GM18519 (cell line): Measurements from ENCODE around the gene GORAB.

Experiments used
- ATAC-seq: cut with Tn5 transposase; IDR thresholded peaks from one replicate; pipeline ENCODE4 v1.9.1; 2021; ENCODE audit warnings: mild to moderate bottlenecking, moderate library complexity; ENCODE audit not compliant: unreplicated experiment, low FRiP score

Gene GORAB

GRCh38 chr1:170587253-170587593 is 55.3 kb downstream of the GORAB start:
- no peak for ATAC-seq

- ATAC-seq: no peak
Measured at GRCh38 chr1:170590921-170591705, 59.1 kb downstream of the GORAB start.

GRCh38 chr1:170592591-170593111 is 60.7 kb downstream of the GORAB start:
- no peak for ATAC-seq

GRCh38 chr1:170593173-170594011 is 61.4 kb downstream of the GORAB start:
- no peak for ATAC-seq

- ATAC-seq: no peak
Measured at GRCh38 chr1:170594066-170594626, 62.2 kb downstream of the GORAB start.

- no peak for ATAC-seq
Measured at GRCh38 chr1:170596701-170597100, 64.7 kb downstream of the GORAB start.

GRCh38 chr1:170598618-170599017 is 66.7 kb downstream of the GORAB start:
- ATAC-seq: no peak

GRCh38 chr1:170599033-170599432 is 67.1 kb downstream of the GORAB start:
- ATAC-seq: no peak

- no peak for ATAC-seq
Measured at GRCh38 chr1:170601866-170602265, 69.9 kb downstream of the GORAB start.
